Coronary artery (tissue), 2 donors: ENCODE results near the gene CEP20.

Experiments
- DNase-seq: peaks from one replicate; pipeline ENCODE4 v3.0.0-alpha.2; 2017; ENCODE audit warnings: low spot score
- H3K27ac ChIP-seq, 2 donors: fragments of 200-600 bp; sonication (generic); one replicate each; pipeline ENCODE4 v1.5.1; 2016 to 2019
- H3K4me3 ChIP-seq: fragments of 200-600 bp; sonication (generic); 2 replicates; pipeline ENCODE4 v1.5.1; 2016; ENCODE audit warnings: mild to moderate bottlenecking, moderate library complexity
- TF ChIP-seq, protein P1 (sequence below): fragments of 200-600 bp; sonication (generic); IDR thresholded peaks from one replicate; pipeline ENCODE4 v1.5.1; 2019; ENCODE audit warnings: antibody characterized with exemption

CEP20 gene

DNA sequence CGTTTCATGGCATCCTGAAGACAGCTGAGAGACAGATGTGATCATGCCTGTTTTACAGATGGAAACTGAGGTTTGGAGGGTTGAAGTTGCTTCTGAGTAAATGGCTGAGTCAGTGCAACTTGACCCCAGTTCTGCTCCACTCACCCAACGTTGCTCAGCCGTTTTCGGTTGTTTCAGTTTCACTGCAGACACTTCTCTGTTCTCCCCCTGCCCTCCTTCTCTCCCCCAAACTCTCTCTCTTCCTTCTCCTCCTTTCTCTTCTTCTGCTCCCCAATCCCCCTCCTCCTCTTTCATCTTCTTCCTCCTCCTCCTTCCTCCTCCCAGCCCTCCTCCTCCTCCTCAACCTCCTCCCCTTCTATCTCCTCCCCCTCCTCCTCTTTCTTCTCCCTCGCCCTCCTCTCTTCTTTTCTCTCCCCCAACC is 9.4 kb upstream of the CEP20 start:
- DNase-seq: no peak
- H3K27ac ChIP-seq: no peak overlapping the region

DNA sequence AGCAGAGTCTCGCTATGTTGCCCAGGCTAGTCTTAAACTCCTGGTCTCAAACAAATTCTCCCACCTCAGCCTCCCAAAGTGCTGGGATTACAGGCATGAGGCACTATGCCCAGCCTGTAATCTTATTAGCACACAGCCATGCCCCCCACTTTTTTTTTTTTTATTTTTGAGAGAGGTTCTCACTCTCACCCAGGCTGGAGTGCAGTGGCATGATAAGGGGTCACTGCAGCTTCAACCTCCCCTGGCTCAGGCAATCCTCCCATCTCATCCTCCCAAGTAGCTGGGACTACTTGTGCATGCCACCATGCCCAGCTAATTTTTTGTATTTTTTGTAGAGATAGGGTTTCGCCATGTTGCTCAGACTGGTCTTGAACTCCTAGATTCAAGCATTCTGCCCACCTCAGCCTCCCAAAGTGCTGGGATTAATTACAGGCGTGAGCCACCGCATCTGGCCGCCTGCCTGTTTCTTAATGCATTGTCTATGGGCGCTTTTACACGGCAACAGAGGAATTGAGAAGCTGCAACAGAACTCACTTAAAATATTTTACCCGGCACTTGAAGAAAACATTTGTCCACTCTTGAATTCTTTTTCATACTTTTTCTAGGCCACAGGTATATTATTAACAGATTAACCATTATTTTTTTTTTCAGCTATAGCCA is 8.8 kb upstream of the CEP20 start:
- no peak overlapping the region for H3K27ac ChIP-seq
- DNase-seq: no peak
- TF ChIP-seq, protein P1, sequence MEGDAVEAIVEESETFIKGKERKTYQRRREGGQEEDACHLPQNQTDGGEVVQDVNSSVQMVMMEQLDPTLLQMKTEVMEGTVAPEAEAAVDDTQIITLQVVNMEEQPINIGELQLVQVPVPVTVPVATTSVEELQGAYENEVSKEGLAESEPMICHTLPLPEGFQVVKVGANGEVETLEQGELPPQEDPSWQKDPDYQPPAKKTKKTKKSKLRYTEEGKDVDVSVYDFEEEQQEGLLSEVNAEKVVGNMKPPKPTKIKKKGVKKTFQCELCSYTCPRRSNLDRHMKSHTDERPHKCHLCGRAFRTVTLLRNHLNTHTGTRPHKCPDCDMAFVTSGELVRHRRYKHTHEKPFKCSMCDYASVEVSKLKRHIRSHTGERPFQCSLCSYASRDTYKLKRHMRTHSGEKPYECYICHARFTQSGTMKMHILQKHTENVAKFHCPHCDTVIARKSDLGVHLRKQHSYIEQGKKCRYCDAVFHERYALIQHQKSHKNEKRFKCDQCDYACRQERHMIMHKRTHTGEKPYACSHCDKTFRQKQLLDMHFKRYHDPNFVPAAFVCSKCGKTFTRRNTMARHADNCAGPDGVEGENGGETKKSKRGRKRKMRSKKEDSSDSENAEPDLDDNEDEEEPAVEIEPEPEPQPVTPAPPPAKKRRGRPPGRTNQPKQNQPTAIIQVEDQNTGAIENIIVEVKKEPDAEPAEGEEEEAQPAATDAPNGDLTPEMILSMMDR: no peak
- H3K4me3 ChIP-seq: no peak overlapping the region

More for the DNA sequence above, 9.4 kb upstream of the CEP20 start:
- H3K4me3 ChIP-seq: no peak overlapping the region
- TF ChIP-seq, protein P1: no peak

DNA sequence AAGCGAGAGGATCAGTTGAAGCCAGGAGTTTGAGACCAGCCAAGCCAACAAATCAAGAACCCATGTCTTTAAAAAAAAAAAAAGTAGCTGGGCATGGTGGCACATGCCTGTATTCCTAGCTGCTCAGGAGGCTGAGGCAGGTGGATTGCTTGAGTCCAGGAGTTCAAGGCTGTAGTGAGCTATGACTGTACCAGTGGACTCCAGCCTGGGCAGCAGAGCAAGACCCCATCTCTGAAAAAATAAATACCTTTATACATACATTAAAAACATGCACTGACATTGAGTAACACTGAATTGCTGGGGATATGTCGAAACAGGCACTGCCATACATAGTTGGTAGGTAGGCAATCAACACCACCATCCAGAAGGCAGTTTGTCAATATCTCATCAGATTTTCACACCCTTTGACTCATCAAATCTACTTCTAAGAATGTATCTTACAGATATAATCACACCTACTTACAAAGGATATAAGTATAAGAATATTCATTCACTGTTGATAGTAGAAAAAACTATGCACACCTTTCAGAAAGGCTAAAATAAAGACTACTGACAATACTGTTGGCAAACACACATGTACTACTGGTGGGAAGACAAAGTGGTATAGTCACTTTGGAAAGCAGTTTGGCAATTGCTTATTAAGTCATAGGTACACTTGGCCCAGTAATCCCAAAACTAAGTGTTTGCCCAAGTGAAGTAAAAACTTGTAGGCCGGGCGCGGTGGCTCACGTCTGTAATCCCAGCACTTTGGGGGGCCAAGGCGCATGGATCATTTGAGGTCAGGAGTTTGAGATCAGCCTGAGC is 6.4 kb upstream of the CEP20 start:
- H3K4me3 ChIP-seq: no peak overlapping the region
- DNase-seq: no peak
- no peak overlapping the region for H3K27ac ChIP-seq
- TF ChIP-seq, protein P1: no peak

DNA sequence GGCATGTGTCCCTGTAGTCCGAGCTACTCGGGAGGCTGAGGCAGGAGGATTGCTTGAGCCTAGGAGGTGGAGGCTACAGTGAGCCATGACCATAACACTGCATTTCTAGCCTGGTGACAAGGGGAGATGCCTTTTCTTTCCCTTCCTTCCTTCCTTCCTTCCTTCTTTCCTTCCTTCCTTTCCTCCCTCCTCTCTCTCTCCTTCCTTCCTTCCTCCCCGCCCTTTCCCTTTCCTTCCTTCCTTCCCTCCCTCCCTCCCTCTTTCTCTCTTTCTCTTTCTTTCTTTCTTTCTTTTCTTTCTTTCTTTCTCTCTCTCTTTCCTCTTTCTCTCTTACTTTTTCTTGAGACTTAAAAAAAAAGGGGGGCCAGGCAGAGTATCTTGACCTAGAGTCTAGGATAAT is 3.1 kb upstream of the CEP20 start:
- TF ChIP-seq, protein P1: no peak
- DNase-seq: no peak
- H3K4me3 ChIP-seq: no peak overlapping the region
- no peak overlapping the region for H3K27ac ChIP-seq

DNA sequence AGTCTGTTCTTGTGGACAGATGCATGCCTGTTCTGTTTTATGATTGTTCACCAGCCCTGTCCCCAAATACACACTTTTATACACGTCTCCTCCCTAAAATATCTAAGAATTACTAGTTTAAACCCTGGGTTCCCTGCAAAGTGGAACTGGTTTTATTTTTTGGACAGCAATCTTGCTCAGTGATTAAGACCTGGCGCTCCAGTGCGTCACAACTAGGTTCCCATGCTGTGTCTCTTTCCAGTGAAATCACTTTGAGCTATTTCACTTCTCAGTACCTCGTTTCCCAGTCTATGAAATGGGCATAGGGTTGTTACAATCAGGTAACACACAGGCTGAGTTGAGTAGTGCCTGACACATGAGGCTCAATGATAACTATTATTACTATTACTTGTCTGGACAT is 1.1 kb downstream of the CEP20 start:
- TF ChIP-seq, protein P1: no peak
- no peak for DNase-seq
- H3K4me3 ChIP-seq: peak overlapping the region; percentile 74
- H3K27ac ChIP-seq: no peak overlapping the region

DNA sequence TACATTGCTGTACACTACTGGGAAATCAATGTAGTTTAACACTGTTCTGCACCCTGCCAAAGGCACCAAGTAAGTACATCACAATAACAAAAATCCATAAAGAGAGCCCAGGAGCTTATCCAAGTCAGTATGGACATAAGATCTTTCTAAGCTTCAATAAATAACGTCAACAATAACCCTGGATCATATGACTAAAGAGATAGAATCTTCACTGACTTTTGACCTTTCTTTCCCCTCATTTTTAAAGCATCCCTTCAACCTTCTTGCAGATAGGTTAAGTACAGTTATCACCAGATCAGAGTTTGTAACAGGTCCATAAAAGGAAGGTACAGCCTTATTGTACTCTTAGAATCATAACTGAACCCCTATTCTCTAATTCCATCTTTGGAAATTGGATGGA is 2.3 kb downstream of the CEP20 start:
- TF ChIP-seq, protein P1: no peak
- no peak overlapping the region for H3K27ac ChIP-seq
- no peak for DNase-seq
- no peak overlapping the region for H3K4me3 ChIP-seq

DNA sequence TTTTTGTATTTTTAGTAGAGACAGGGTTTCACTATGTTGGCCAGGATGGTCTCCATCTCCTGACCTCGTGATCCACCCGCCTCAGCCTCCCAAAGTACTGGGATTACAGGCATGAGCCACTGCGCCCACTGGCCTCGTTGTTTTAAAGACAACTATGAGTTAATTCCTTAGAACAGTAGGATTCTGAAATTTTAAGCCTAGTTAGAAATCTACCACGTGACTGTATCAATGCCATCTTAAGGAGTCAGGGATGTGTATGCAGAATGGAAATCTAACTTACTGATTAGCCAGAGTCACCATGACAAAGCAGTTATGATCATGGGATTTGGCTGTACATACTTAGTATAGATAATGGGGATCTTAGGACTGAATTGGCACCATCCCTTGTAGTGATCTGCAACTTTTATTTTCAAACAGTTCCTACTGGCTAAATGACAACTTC is 2.8 kb downstream of the CEP20 start:
- no peak for DNase-seq
- Histone ChIP-seq H3K27ac (no peak overlapping the region), H3K4me3 (no peak overlapping the region)
- TF ChIP-seq, protein P1: no peak
